ENCODE measurements around the gene SEPTIN5.
"Not testable (repeated sequence)": the region's sequence is repeated elsewhere in the genome, so short reads cannot be mapped to it uniquely, and the experiment has no call there.

SEPTIN5 gene

GRCh38 chr22:19714312-19715187, at the start of gene SEPTIN5:
Gene SEPTIN5, plus strand, starts transcription at chr22:19714503. Its CDS starts 86 bp downstream, at chr22:19714589.
- no peak for DNase-seq

GRCh38 chr22:19664951-19665783, 49.1 kb upstream of the SEPTIN5 start:
- DNase-seq = no peak

GRCh38 chr22:19665784-19666672, 48.3 kb upstream of the SEPTIN5 start:
- no peak for DNase-seq

- DNase-seq = no peak
These were observed 47.4 kb upstream of the SEPTIN5 start for GRCh38 chr22:19666673-19667593.

GRCh38 chr22:19667872-19668740, 46.2 kb upstream of the SEPTIN5 start:
- DNase-seq = no peak

GRCh38 chr22:19668748-19669147, 45.6 kb upstream of the SEPTIN5 start:
- DNase-seq = no peak

- no peak for DNase-seq
These were observed 44.7 kb upstream of the SEPTIN5 start for GRCh38 chr22:19669570-19669969.

GRCh38 chr22:19671316-19671715, 43.0 kb upstream of the SEPTIN5 start:
- no peak for DNase-seq

GRCh38 chr22:19672054-19672776, 42.1 kb upstream of the SEPTIN5 start:
- no peak for DNase-seq

- DNase-seq = no peak
These were observed 40.6 kb upstream of the SEPTIN5 start for GRCh38 chr22:19673660-19674059.

GRCh38 chr22:19674129-19674928, 40.0 kb upstream of the SEPTIN5 start:
- no peak for DNase-seq

GRCh38 chr22:19674929-19675253, 39.4 kb upstream of the SEPTIN5 start:
- no peak for DNase-seq

- DNase-seq = no peak
These were observed 38.9 kb upstream of the SEPTIN5 start for GRCh38 chr22:19675428-19675827.

- not testable (repeated sequence) for DNase-seq
These were observed 37.9 kb upstream of the SEPTIN5 start for GRCh38 chr22:19676437-19676836.

- no peak for DNase-seq
These were observed 35.3 kb upstream of the SEPTIN5 start for GRCh38 chr22:19678949-19679521.

GRCh38 chr22:19679522-19680101, 34.7 kb upstream of the SEPTIN5 start:
- no peak for DNase-seq

- DNase-seq = no peak
These were observed 33.9 kb upstream of the SEPTIN5 start for GRCh38 chr22:19680287-19680881.

All from CD4-positive, alpha-beta T cell treated with Interleukin-15 for 1 hour (primary cell).